ENCODE data around the gene KDM1A.

DNA sequence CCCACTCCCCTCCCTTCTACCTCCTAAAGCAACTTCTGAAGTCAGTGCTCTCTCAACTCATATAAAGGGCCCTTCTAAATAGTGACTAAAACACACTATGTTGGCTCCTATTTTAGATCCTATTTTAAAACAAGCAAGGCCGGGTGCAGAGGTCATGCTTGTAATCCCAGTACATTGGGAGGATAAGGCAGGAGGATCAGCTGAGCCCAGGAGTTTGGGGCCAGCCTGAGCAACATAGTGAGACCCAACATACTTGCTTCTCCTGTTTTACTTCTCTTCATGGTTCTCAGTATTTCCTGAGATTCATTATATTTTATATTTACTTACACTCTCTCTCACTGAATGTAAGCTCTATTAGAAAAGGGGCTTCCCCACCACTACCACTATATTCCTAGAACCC, 106.9 kb downstream of the KDM1A start:
- TF ChIP-seq, protein P1, sequence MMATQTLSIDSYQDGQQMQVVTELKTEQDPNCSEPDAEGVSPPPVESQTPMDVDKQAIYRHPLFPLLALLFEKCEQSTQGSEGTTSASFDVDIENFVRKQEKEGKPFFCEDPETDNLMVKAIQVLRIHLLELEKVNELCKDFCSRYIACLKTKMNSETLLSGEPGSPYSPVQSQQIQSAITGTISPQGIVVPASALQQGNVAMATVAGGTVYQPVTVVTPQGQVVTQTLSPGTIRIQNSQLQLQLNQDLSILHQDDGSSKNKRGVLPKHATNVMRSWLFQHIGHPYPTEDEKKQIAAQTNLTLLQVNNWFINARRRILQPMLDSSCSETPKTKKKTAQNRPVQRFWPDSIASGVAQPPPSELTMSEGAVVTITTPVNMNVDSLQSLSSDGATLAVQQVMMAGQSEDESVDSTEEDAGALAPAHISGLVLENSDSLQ (IDR thresholded peaks at IDR 0.05) = no peak
- TF ChIP-seq NFRKB (IDR thresholded peaks at IDR 0.05) (no peak), SUZ12 (IDR thresholded peaks at IDR 0.05) (no peak), FOXA1 (IDR thresholded peaks at IDR 0.05) (no peak), L3MBTL2 (conservative IDR thresholded peaks at IDR 0.05) (no peak), BHLHE40 (IDR thresholded peaks at IDR 0.05; ENCODE audit: borderline replicate concordance) (no peak), LEF1 (IDR thresholded peaks at IDR 0.05; ENCODE audit: borderline replicate concordance) (no peak), FOXM1 (IDR thresholded peaks at IDR 0.05; ENCODE audit: borderline replicate concordance) (no peak), TARDBP (IDR thresholded peaks at IDR 0.05) (no peak), SP1 (IDR thresholded peaks at IDR 0.05) (no peak), ARNT (IDR thresholded peaks at IDR 0.05) (no peak), ZNF384 (IDR thresholded peaks at IDR 0.05) (no peak)
